HG03060 (cell line): ENCODE results near the gene ADCY4.

Source experiments
- ATAC-seq: cut with Tn5 transposase; IDR thresholded peaks from one replicate; pipeline ENCODE4 v1.9.1; 2021; ENCODE audit warnings: low read depth, moderate number of reproducible peaks; ENCODE audit not compliant: unreplicated experiment

ADCY4 gene

DNA sequence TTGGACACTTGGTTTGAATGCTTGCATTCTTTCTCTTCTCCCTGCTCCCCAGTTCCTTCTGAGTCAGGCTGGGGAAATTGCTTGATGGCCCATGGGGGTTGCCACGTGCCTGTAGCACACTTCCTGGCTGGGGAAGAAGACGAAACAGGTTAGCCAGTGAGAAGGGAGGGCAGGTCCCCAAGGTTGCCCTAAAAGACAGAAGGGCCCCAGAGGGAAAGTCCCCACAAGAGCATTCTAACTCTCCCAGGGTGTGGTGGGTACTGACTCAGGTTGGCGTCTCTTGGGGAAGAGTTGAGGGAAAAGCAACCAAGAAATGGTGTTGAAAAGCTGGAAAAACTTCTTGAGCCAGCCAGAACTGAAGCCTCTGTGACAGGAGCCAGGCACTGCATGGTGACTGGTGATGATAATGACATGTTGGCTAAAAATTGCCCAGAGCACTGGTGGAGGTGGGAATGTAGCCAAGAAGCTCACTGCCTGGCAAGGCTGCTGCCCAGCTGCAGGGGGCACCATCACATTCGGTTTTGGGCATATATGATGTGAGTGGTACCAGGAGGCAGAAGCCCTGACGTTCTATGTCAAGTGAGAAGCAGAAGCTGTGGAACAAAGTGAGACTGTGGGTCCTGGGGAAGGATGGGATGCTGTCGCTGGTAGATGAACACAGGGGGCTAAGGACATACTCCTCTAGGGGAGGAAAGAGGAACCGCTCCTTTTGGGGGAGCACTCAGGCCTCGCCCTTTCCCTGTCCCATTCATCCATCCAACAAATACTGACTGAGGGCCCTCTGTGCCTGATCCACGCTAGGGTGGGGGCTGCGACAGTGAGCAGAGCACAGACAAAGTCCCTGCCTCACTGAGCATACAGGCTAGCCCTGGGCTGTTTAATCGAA, 55.3 kb downstream of the ADCY4 start:
- no peak for ATAC-seq

DNA sequence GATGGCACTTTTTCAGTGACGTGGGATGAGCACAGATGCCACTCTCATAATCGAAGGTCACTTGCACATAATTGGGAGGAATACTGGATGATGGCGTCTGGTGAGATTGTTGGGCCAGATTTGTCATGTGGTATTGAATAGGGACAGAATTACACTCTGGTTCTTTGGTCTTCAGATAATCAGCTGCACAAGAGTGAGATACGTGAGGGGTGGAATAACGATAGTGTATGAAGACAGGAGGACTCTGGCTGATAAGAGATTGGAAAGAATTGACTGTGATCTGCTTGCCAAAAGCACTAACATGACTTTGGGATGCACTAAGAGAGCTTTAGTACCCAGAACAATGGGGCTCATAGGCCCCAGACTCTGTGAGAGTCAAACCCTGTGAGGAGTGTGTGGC, 56.4 kb downstream of the ADCY4 start:
- ATAC-seq, result no peak

DNA sequence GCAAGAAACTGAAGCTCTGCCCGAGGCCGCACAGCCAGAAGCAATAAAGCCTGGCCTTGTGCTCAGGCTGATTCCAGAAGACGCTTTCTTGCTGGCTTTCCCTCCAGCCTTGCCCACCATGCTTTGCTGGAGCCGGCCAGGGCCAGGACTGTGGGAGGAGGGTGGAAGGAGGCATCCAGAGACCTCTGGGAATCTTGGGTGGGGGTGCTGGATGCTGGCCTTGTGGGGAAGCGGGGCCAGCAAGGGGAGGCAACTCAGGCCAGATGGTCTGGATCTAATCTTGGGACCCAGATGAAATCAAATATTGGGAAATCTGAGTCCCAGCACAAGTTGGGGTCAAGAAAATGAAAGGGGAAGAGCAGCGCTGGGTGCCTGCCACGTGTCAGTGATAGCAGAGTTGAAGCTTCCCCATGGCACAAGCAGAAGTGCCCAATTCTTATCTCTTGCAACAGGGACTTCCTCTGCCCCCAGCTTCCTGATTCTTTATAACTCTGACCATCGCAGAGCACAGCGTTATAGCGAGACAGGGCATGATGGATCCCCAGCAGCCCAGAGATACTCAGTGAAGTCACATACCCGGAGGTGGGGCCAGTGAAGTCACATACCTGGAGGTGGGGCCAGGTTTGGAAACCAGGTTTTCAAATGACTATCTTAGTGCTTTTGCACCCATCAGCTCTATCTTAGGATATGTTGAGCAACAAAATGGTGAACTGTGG, 57.1 kb downstream of the ADCY4 start:
- no peak for ATAC-seq

DNA sequence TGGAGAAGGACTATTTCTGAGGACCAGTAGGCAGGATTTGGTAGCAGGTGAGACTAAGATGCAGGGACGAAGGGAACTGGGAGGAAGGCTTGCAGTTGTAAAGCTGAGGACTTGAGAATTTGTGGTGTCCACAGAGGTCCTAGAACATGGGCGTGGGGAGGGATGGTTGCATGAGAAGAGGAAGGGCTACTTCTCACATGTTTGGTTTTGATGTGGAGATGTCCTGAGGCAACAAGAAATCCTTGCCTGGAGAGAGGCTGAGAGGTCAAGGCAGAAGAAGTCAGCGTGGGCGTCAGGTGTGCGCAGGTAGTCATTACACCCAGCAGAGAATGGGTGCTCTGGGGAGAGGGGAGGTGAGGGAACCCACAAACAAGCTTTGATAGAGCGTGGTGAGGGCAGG, 57.8 kb downstream of the ADCY4 start:
- no peak for ATAC-seq

DNA sequence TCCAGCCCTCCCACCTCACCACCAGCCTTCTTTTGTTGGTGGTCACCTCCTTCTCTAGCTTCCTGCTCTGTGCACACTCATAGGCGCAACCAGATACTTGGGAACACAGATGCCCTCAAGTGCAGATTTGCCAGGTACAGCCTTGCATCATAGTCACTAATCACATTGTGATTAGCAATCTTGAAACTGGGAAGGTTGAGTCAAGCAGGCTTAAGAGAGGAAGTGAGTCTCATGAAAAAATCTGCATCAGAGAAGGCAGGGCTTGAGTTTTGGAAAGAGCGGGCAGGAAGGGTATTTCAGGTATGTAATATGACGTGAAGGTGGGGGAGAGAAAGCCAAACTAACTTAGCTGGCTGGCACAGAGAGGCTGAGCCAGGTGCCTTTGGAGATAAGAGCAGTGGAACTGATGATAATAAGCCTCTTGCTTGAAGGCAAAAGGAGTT, 60.7 kb downstream of the ADCY4 start:
- peak; percentile 40 for ATAC-seq

DNA sequence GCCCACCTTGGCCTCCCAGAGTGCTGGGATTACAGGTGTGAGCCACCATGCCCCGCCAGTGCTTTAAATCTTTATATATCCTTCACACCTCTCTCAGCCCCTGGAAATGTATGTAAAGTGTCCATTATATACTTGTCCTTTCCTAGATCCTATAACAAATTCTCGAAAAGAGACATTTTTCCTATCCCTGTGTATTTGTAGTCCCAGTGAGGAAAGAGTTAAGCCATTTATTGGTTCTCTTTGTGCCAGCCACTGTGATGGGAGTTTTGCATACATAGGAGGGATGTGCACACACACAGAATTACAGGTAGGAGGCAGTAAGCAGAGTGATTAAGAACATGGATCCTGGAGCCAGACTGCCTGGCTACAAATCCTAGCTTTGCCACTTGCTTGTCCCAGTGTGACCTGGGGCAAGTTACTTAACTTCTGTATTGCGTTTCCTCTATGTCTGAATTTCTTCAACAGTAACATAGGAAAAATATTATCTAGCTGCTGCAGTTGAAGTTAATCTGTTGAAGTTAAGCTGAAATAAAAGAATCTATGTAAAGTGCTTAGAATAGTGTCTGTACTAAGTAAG, 61.4 kb downstream of the ADCY4 start:
- ATAC-seq, result no peak

DNA sequence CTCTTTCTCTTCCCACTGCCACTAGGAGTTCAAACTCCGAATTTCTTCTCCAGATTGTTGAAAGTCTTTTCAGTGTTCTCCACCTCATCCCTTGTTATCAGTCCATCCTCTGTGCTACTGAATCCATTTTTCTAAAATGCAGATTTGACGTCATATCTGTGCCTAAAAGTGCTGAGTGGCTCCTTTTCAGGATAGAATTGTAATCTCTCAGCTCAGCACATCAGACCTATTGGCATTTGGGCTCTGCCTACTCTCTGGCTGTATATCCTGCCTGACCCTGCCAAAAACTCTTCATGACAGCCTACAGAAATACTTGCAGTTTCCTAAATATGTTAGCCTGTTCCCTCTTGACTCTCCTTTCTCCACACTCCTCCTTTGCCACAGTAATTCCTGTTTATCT, 62.4 kb downstream of the ADCY4 start:
- ATAC-seq, result no peak

DNA sequence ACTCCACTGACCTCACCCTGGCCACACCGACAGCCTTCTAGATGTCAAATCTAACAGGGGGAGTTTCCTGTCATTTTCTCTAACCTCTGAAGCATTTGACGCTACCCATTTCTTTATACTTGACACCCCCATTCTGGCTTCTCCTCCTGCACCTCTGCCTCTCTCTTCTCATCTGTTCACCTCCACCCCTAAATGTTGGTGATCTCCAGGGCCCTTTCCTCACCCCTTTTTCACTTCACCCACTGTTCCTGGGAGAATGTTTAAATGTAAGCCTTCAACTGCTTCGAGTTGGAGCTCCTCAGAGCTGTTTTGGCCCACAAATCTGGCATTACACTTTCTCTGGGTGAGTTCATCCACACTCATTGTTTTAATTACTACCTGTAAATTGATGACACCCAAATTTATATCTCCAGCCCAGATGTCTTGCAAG, 63.0 kb downstream of the ADCY4 start:
- no peak for ATAC-seq

DNA sequence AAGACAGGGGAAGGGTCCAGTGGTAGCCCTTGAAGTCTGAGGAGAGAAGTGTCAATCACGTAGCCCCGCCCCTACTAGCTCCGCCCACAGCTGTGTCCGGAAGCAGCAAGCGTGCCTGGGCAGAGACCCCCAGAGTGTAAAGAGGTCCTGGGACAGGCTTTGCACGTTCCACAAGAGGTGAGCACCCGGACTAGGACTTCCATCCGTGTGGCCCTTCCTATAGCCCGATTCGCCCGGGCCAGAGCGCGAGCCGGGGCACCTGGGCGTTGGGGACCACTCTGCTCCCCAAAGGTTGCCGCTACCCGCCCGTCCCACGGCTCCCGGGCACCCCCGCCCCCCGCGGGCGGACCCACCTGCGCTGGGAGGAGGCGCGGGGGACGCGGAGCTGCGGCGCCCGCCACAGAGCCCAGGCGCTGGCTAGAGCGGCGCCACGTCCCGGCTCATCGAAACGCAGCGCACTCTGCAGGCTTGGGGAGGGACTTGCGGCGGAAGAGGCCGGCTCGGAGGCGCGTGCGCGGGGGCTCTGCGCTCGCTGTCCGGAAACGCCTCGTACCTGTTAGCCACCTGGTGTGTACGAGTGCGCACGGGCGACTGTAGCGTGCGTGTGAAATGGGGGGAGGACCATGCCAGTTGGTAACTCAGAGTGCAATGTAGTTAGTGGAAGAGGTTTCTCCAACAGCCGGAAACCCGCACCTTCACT, 63.6 kb downstream of the ADCY4 start, which contains the start of gene RABGGTA:
Gene RABGGTA, minus strand, starts transcription at position 464 of the 700 bp plus-strand sequence. CDS start 482 bp downstream, outside the sequence.
- ATAC-seq, result peak; percentile 45

DNA sequence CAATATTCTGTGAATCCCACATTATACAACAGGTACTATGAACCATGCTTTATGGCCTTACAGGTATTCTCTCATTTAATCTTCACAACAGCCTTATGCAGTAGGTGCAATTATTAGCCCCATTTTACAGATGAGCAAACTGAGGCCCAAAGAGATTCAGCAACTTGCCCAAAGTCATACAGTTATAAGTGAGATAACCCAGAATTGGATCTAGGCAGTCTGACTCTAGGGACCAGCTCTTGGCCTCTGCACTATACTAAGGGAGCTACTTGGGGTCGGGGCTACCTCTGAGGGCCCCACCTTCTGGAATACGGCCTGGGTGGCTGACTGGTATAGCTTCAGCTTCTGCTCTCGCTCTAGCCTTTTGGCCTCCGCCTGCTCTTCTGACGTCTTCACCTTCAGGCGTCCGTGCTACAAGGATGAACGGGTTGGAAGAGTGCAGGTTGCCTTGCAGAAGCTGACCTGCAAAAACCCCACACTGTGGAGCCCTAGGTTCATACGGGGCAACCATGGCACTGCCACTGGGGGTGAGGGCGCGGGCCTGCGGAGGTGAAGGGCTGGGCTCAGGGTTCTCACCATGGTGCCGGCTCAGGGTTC, 64.2 kb downstream of the ADCY4 start:
- peak; percentile 0 for ATAC-seq

DNA sequence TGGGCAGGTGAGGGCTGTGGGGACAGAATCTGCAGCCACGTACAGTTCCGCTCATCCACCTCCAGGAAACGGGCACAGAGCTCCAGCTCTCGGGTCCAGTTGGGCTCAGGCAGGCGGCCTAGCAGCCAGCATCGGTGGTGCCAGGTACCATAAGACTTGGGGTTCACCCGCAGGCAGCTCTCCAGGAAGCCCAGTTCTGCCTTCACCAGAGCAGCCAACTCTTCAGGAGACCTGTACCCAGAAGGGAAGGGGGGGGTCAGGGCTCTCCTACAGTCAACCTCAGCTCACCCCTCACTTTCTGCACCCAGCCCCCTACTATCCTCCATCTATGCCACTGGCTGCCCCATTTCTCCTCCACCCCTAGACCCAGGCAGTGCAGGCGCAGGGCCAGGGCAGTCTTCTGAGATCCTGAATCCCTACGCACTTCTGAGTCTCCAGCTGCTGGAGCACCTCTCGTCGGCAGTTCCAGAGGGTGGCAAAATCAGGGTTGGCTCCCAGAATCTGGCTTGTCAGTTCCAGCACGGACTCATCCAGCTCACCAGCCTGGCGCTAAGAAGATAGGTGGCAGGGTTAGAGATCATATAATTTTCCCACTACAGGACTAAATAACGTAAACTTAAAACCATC, 64.8 kb downstream of the ADCY4 start:
- ATAC-seq, result no peak

DNA sequence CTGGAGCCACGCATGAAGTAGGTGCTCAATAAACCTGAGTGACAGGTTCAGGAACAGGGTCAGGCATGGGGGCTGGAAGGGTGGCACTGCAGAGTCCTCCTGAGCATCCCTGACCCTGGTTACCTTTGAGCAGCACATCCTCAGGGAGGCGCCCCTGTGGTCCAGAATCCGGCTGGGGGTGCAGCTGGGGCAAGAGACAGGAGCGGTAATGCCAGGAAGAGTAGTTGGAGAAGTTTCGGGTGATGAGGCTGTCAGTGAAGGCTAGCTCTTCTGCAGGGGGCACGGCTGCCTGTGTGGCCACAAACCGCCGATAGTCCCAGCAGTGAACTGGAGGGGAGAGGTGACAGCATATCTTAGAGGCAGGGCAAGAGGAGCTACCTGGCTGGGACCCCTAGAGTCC, 65.5 kb downstream of the ADCY4 start:
- no peak for ATAC-seq
